ENCODE measurements around the gene SLC26A2. TPM values are rescaled to one million over a fixed set of nuclear protein-coding genes. Genes with fewer than 3 reads are reported as not detected.

The SLC26A2 gene
- total and polyA plus RNA-seq, 2 donors (not counting 1 experiment from before 2014, with no cell fraction given): 2.1 to 13.2 TPM

DNA sequence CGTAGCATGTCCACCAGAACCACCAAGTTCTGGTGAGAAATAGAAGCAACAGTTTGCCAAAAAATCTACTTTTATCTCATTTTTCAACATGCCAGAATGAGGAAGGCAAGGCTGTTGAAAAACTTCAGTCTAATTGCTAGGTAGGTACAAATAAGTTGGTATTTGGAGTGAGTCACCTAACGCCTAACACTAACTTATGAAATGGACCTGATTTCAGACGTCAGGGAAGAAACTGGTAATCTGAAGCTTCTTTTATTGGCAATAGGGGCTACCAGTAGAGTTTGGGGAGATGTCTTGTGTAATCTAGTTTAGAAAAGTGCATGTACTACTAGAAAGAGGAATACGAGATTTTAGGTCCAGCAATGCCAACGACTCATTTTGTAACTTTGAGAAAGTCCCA is 11.6 kb upstream of the SLC26A2 start:
- intact Hi-C loops (cut with micrococcal nuclease): no loop called here
- Histone ChIP-seq H3K4me3 (ENCODE audit: control extremely low read depth in 1 of 5, extremely low read depth in 1 of 5, insufficient read depth in 1 of 5, low read depth in 2 of 5, low read length in 4 of 5) (no peak overlapping the region), H3K9ac (ENCODE audit: low read length) (no peak overlapping the region), H3K4me2 (replicated peaks; ENCODE audit: low read depth, low read length, poor library complexity, severe bottlenecking) (no peak overlapping the region), H3K4me1 (ENCODE audit: control insufficient read depth in 2 of 2, insufficient read depth in 2 of 2, low read length in 2 of 2) (no peaks in the 10 kb centered on the region), H3K27me3 (replicated peaks in 1 of 4; ENCODE audit: control extremely low read depth in 1 of 4, control insufficient read depth in 3 of 4, insufficient read depth in 4 of 4, low read length in 3 of 4) (peaks cover 0 to 10% (median 3%) of the 10 kb centered on the region in 4 experiments), H3K9me3 (ENCODE audit: control extremely low read depth in 1 of 3, control insufficient read depth in 2 of 3, insufficient read depth in 1 of 3, low read length in 2 of 3) (no peaks in the 10 kb centered on the region), H2AFZ (ENCODE audit: insufficient read depth, low read depth, low read length, poor library complexity, severe bottlenecking) (no peak overlapping the region), H3K27ac (ENCODE audit: low read length in 2 of 2) (no peak overlapping the region), H4K20me1 (ENCODE audit: control insufficient read depth, insufficient read depth, low read length, poor library complexity, severe bottlenecking) (no peaks in the 10 kb centered on the region), H3K79me2 (ENCODE audit: control insufficient read depth, insufficient read depth, low read length) (no peaks in the 10 kb centered on the region), H3K36me3 (replicated peaks in 1 of 2; ENCODE audit: control extremely low read depth in 1 of 2, control insufficient read depth in 1 of 2, extremely low read depth in 1 of 2, insufficient read depth in 2 of 2, low read length in 1 of 2) (no peaks in the 10 kb centered on the region)
- no peak for DNase-seq
- H3K4me1 Mint-ChIP-seq: no peaks in the 10 kb centered on the region
- H3K9me3 Mint-ChIP-seq (ENCODE audit: insufficient read depth): no peaks in the 10 kb centered on the region
- TF ChIP-seq EZH2 (IDR thresholded peaks at IDR 0.05; ENCODE audit: borderline replicate concordance, insufficient read depth, low read depth, low read length, poor library complexity, severe bottlenecking): no peak
- TF ChIP-seq, protein P1, sequence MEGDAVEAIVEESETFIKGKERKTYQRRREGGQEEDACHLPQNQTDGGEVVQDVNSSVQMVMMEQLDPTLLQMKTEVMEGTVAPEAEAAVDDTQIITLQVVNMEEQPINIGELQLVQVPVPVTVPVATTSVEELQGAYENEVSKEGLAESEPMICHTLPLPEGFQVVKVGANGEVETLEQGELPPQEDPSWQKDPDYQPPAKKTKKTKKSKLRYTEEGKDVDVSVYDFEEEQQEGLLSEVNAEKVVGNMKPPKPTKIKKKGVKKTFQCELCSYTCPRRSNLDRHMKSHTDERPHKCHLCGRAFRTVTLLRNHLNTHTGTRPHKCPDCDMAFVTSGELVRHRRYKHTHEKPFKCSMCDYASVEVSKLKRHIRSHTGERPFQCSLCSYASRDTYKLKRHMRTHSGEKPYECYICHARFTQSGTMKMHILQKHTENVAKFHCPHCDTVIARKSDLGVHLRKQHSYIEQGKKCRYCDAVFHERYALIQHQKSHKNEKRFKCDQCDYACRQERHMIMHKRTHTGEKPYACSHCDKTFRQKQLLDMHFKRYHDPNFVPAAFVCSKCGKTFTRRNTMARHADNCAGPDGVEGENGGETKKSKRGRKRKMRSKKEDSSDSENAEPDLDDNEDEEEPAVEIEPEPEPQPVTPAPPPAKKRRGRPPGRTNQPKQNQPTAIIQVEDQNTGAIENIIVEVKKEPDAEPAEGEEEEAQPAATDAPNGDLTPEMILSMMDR (IDR thresholded peaks at IDR 0.05): no peak
- ChIA-PET CTCF (interaction anchor here (0.6 to 1.5 kb wide), 2 partner anchors 11 to 36 kb away, joined by 3 read pairs; partner anchors contain the start of gene SLC26A2), POLR2A (no interaction called here)
- peaks cover 33% of the 10 kb centered on the region for H3K27me3 Mint-ChIP-seq
- H3K4me3 Mint-ChIP-seq: no peak overlapping the region
- WGBS (ENCODE audit: insufficient coverage): 96% methylated on average over 3 of the region's 5 CpGs
- no peak for ATAC-seq (ENCODE audit: low read depth)
- no peak overlapping the region for H3K27ac Mint-ChIP-seq

DNA sequence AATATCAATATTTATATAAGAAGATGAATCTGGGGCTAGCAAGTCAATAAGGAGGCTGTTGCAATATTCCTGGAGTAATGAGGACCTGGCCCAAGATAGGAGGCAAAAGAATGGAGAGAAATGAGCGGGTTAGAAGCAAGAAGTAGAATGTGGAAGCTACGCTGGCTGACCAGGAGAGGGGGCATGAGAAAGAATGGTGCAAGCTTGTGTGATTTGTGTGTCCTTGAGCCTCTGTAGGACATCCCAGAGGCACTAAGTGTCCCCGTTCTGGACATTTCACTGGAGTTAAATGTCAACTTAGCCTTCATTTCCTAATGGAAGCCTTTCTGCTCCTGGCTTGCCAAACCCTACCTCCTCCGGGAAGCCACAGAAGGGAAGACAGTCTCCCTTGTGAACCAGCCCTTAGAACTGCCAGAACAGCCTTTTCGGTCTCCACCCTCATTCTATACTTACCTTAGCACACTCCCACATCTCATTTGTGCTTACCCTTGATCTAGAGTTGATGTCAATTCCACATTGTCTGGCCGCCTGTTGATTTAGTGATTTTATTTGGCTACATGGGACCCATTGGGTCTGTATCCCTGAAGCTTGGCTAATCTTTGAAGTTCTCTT is 9.3 kb upstream of the SLC26A2 start:
- H3K27me3 Mint-ChIP-seq: peaks cover 33% of the 10 kb centered on the region
- no peak for DNase-seq
- WGBS (ENCODE audit: insufficient coverage): 94% methylated on average over 5 of the region's 6 CpGs
- Histone ChIP-seq H2AFZ (ENCODE audit: insufficient read depth, low read depth, low read length, poor library complexity, severe bottlenecking) (no peak overlapping the region), H3K4me1 (ENCODE audit: control insufficient read depth in 2 of 2, insufficient read depth in 2 of 2, low read length in 2 of 2) (no peaks in the 10 kb centered on the region), H3K36me3 (replicated peaks in 1 of 2; ENCODE audit: control extremely low read depth in 1 of 2, control insufficient read depth in 1 of 2, extremely low read depth in 1 of 2, insufficient read depth in 2 of 2, low read length in 1 of 2) (no peaks in the 10 kb centered on the region), H3K27me3 (replicated peaks in 1 of 4; ENCODE audit: control extremely low read depth in 1 of 4, control insufficient read depth in 3 of 4, insufficient read depth in 4 of 4, low read length in 3 of 4) (peaks cover 0 to 10% (median 3%) of the 10 kb centered on the region in 4 experiments), H3K4me2 (replicated peaks; ENCODE audit: low read depth, low read length, poor library complexity, severe bottlenecking) (no peak overlapping the region), H3K9me3 (ENCODE audit: control extremely low read depth in 1 of 3, control insufficient read depth in 2 of 3, insufficient read depth in 1 of 3, low read length in 2 of 3) (no peaks in the 10 kb centered on the region), H4K20me1 (ENCODE audit: control insufficient read depth, insufficient read depth, low read length, poor library complexity, severe bottlenecking) (no peaks in the 10 kb centered on the region), H3K79me2 (ENCODE audit: control insufficient read depth, insufficient read depth, low read length) (no peaks in the 10 kb centered on the region), H3K9ac (ENCODE audit: low read length) (no peak overlapping the region), H3K27ac (ENCODE audit: low read length in 2 of 2) (no peak overlapping the region), H3K4me3 (ENCODE audit: control extremely low read depth in 1 of 5, extremely low read depth in 1 of 5, insufficient read depth in 1 of 5, low read depth in 2 of 5, low read length in 4 of 5) (no peak overlapping the region)
- intact Hi-C loops (cut with micrococcal nuclease): no loop called here
- ChIA-PET POLR2A (no interaction called here), CTCF (interaction anchor here (0.7 to 2.0 kb wide), 2 partner anchors 40 to 133 kb away, joined by 3 to 7 read pairs; no protein-coding TSS in a partner anchor)
- no peak for ATAC-seq (ENCODE audit: low read depth)
- H3K4me1 Mint-ChIP-seq: no peaks in the 10 kb centered on the region
- H3K9me3 Mint-ChIP-seq (ENCODE audit: insufficient read depth): no peaks in the 10 kb centered on the region
- H3K4me3 Mint-ChIP-seq: no peak overlapping the region
- no peak for TF ChIP-seq EZH2 (IDR thresholded peaks at IDR 0.05; ENCODE audit: borderline replicate concordance, insufficient read depth, low read depth, low read length, poor library complexity, severe bottlenecking)
- TF ChIP-seq, protein P1 (IDR thresholded peaks at IDR 0.05): no peak
- H3K27ac Mint-ChIP-seq: no peak overlapping the region

All from B cell (primary cell).